GM23338 (cell line): ENCODE data around the gene PLEKHH3. TPM values are rescaled to one million over a fixed set of nuclear protein-coding genes. Genes with fewer than 3 reads are reported as not detected.

Experiments used
- ATAC-seq: fragments of 200-7000 bp; cut with Tn5 transposase; 3 replicates; pipeline ENCODE4 v1.9.1; 2020
- DNase-seq: peaks from one replicate; pipeline ENCODE4 v3.0.0-alpha.2; 2015; ENCODE audit warnings: low spot score
- H2AFZ ChIP-seq: fragments of 200-600 bp; sonication (generic); 2 replicates; pipeline ENCODE4 v1.8.0; 2016; ENCODE audit warnings: antibody characterized with exemption, mild to moderate bottlenecking, moderate library complexity
- H3F3A ChIP-seq: fragments of 200-600 bp; sonication (generic); replicated peaks from 2 replicates; pipeline ENCODE4 v1.8.0; 2017; ENCODE audit warnings: antibody characterized with exemption, mixed run types, low read depth
- H3K27ac ChIP-seq: fragments of 200-600 bp; sonication (generic); 2 replicates; pipeline ENCODE4 v1.6.1; 2016; ENCODE audit warnings: low read depth
- H3K27me3 ChIP-seq: fragments of 200-600 bp; sonication (generic); 2 replicates; pipeline ENCODE4 v1.8.0; 2016; ENCODE audit warnings: mild to moderate bottlenecking, mixed run types, moderate library complexity; ENCODE audit not compliant: insufficient read depth
- H3K36me3 ChIP-seq: fragments of 200-600 bp; sonication (generic); 2 replicates; pipeline ENCODE4 v1.8.0; 2016; ENCODE audit warnings: mild to moderate bottlenecking; ENCODE audit not compliant: insufficient read depth
- H3K4me1 ChIP-seq: fragments of 200-600 bp; sonication (generic); 2 replicates; pipeline ENCODE4 v1.8.0; 2016; ENCODE audit warnings: mild to moderate bottlenecking, moderate library complexity; ENCODE audit not compliant: insufficient read depth
- H3K4me2 ChIP-seq: fragments of 200-600 bp; sonication (generic); 2 replicates; pipeline ENCODE4 v1.7.1; 2017; ENCODE audit warnings: mixed run types
- H3K4me3 ChIP-seq: fragments of 200-600 bp; sonication (generic); 2 replicates; pipeline ENCODE4 v1.6.1; 2016; ENCODE audit warnings: mixed run types
- H3K79me2 ChIP-seq: fragments of 200-600 bp; sonication (generic); replicated peaks from 2 replicates; pipeline ENCODE4 v1.8.0; 2017; ENCODE audit warnings: mild to moderate bottlenecking; ENCODE audit not compliant: insufficient read depth
- H3K9me2 ChIP-seq: fragments of 200-600 bp; sonication (generic); 2 replicates; pipeline ENCODE4 v1.8.0; 2017; ENCODE audit not compliant: insufficient read depth
- H4K20me1 ChIP-seq: fragments of 200-600 bp; sonication (generic); replicated peaks from 2 replicates; pipeline ENCODE4 v1.8.0; 2017; ENCODE audit warnings: mild to moderate bottlenecking; ENCODE audit not compliant: insufficient read depth
- H3K27ac Mint-ChIP-seq: 2 replicates; pipeline ENCODE4 v1.8.0; 2020; ENCODE audit warnings: inconsistent platforms, mild to moderate bottlenecking, moderate library complexity, mixed read lengths
- H3K27me3 Mint-ChIP-seq: 3 replicates; pipeline ENCODE4 v1.8.0; 2022; ENCODE audit warnings: low read depth, mild to moderate bottlenecking, moderate library complexity, mixed read lengths, inconsistent platforms; ENCODE audit not compliant: insufficient read depth, poor library complexity
- H3K36me3 Mint-ChIP-seq: 3 replicates; pipeline ENCODE4 v1.8.0; 2021; ENCODE audit warnings: low read depth, mild to moderate bottlenecking, inconsistent platforms, moderate library complexity, mixed read lengths
- H3K4me1 Mint-ChIP-seq: 3 replicates; pipeline ENCODE4 v1.8.0; 2020; ENCODE audit warnings: mild to moderate bottlenecking, inconsistent platforms, mixed read lengths
- H3K4me3 Mint-ChIP-seq: 3 replicates; pipeline ENCODE4 v1.8.0; 2021; ENCODE audit warnings: moderate library complexity, mild to moderate bottlenecking, inconsistent platforms, mixed read lengths
- H3K9me3 Mint-ChIP-seq: 3 replicates; pipeline ENCODE4 v1.8.0; 2020; ENCODE audit warnings: moderate library complexity, mild to moderate bottlenecking, inconsistent platforms, mixed read lengths
- CREB1 ChIP-seq: fragments of 250-450 bp; sonication (Bioruptor Pico); IDR thresholded peaks from 2 replicates; pipeline ENCODE4 v1.5.0; 2020; ENCODE audit warnings: low read depth, mild to moderate bottlenecking, moderate library complexity
- EZH2 ChIP-seq: fragments of 200-600 bp; sonication (generic); IDR thresholded peaks from one replicate; pipeline ENCODE4 v1.8.0; 2017; ENCODE audit warnings: antibody characterized with exemption, mild to moderate bottlenecking, low read depth; ENCODE audit not compliant: unreplicated experiment
- JUNB ChIP-seq: IDR thresholded peaks from one replicate; pipeline ENCODE4 v1.6.1; 2016; ENCODE audit warnings: antibody characterized with exemption; ENCODE audit not compliant: unreplicated experiment
- NANOG ChIP-seq: IDR thresholded peaks from 2 replicates; pipeline ENCODE4 v1.6.1; 2016; ENCODE audit warnings: antibody characterized with exemption, borderline replicate concordance
- POLR2AphosphoS5 ChIP-seq: IDR thresholded peaks from 2 replicates; pipeline ENCODE4 v1.6.1; 2016; ENCODE audit warnings: antibody characterized with exemption, low read depth
- STAT1 ChIP-seq: IDR thresholded peaks from one replicate; pipeline ENCODE4 v1.6.1; 2016; ENCODE audit warnings: antibody characterized with exemption; ENCODE audit not compliant: unreplicated experiment
- ZNF114 ChIP-seq: fragments of 250-450 bp; sonication (Bioruptor Pico); IDR thresholded peaks from 2 replicates; pipeline ENCODE4 v1.5.0; 2020; ENCODE audit warnings: mild to moderate bottlenecking, moderate library complexity
- ZNF331 ChIP-seq: fragments of 250-450 bp; sonication (Bioruptor Pico); IDR thresholded peaks from 2 replicates; pipeline ENCODE4 v1.5.0; 2020; ENCODE audit warnings: low read depth, mild to moderate bottlenecking, moderate library complexity
- polyA plus RNA-seq: library from polyadenylated mRNA; unstranded; fragments of >200 nt; fragmentation: Nextera tagmentation; extraction: Ambion mirVana; gene quantifications from 2 replicates; pipeline ENCODE4 v1.2.1, GENCODE V29; 2016
- total RNA-seq: library from RNA; depleted of rRNA; stranded (reverse); fragments of >200 nt; shearing (Covaris generic); gene quantifications from 2 replicates; pipeline ENCODE4 v1.2.3, GENCODE V29; 2014
- TF ChIP-seq, protein P1 (sequence below), 2 experiments: fragments of 200-600 bp in 1 of 2; sonication (generic) in 1 of 2; conservative IDR thresholded peaks; 2 replicates each; pipeline versions ENCODE4 v1.5.1 to v1.6.1; 2016 to 2017; ENCODE audit warnings: antibody characterized with exemption in 2 of 2, low read depth in 2 of 2, mild to moderate bottlenecking in 2 of 2, moderate library complexity in 1 of 2
- TF ChIP-seq, protein P2 (sequence below): fragments of 250-450 bp; sonication (Bioruptor Pico); IDR thresholded peaks from 2 replicates; pipeline ENCODE4 v1.5.0; 2020; ENCODE audit warnings: mild to moderate bottlenecking, moderate library complexity

Gene PLEKHH3
- total and polyA plus RNA-seq, 2 experiments from 2014 or later, result 10.9 to 24.2 TPM

GRCh38 chr17:42673885-42674754 is 2.7 kb downstream of the PLEKHH3 start:
- ATAC-seq (peak; percentile 18), DNase-seq (peak; percentile 91)
- H3K4me2 ChIP-seq, result peak overlapping the region; percentile 98
- H3K27me3 Mint-ChIP-seq, result peaks cover 63% of the 10 kb centered on the region
- peak overlapping the region; percentile 66 for H3K4me3 Mint-ChIP-seq
- H4K20me1 ChIP-seq, result 0 out of 2 replicates have a peak, but pooled peaks cover 5% of the 10 kb centered on the region
- H3K4me3 ChIP-seq, result peak overlapping the region; percentile 92
- H3K4me1 ChIP-seq, result peaks cover 41% of the 10 kb centered on the region
- H3F3A ChIP-seq, result peaks cover 32% of the 10 kb centered on the region
- H3K4me1 Mint-ChIP-seq, result peaks cover 41% of the 10 kb centered on the region
- H3K36me3 ChIP-seq, result no peaks in the 10 kb centered on the region; the same call in 1 of the 2 replicates
- no peak overlapping the region for H2AFZ ChIP-seq
- H3K79me2 ChIP-seq, result peaks cover 7% of the 10 kb centered on the region; the same call in 1 of the 2 replicates
- H3K27ac ChIP-seq, result no peak overlapping the region
- TF ChIP-seq, protein P1, sequence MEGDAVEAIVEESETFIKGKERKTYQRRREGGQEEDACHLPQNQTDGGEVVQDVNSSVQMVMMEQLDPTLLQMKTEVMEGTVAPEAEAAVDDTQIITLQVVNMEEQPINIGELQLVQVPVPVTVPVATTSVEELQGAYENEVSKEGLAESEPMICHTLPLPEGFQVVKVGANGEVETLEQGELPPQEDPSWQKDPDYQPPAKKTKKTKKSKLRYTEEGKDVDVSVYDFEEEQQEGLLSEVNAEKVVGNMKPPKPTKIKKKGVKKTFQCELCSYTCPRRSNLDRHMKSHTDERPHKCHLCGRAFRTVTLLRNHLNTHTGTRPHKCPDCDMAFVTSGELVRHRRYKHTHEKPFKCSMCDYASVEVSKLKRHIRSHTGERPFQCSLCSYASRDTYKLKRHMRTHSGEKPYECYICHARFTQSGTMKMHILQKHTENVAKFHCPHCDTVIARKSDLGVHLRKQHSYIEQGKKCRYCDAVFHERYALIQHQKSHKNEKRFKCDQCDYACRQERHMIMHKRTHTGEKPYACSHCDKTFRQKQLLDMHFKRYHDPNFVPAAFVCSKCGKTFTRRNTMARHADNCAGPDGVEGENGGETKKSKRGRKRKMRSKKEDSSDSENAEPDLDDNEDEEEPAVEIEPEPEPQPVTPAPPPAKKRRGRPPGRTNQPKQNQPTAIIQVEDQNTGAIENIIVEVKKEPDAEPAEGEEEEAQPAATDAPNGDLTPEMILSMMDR (conservative IDR thresholded peaks at IDR 0.05; ENCODE audit: low read depth in 2 of 2), result peak; percentile 66
- TF ChIP-seq JUNB, result no peak
- no peaks in the 10 kb centered on the region for H3K9me3 Mint-ChIP-seq
- peaks cover 63% of the 10 kb centered on the region for H3K27me3 ChIP-seq
- no peak overlapping the region for H3K27ac Mint-ChIP-seq
- peaks cover 22% of the 10 kb centered on the region for H3K36me3 Mint-ChIP-seq
- H3K9me2 ChIP-seq, result no peaks in the 10 kb centered on the region

DNA sequence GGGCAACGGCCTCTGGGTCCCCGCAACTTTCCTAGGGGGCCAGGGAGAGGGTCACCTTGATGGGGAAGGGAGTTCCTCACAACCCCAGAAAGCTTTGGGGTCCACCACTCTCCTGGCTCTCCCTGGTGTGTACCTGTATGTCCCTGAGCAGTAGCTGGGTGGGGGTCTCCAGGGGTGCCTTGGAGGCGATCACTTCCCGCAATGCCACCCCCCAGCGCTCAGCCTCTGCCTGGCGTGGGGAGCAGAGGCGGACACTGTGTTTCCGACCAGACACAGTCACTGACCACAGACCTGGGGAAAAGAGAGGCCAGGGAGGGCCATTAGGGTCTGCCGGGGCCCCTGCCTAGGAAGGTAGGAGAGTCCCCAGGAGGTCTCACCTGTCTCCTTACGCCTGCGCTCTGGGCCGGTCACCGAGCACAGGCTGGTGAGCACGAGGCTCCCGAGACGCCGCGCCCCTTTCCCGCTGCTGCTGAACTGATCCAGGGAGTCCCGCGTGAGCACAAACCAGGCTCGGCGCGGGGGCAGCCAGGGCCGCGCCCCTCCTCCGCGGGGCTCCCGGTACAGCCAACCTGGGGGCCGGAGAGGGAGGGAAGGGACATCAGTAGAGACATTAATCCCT is 3.4 kb downstream of the PLEKHH3 start:
- Mint-ChIP-seq H3K27me3 (peaks cover 65% of the 10 kb centered on the region), H3K4me1 (peaks cover 45% of the 10 kb centered on the region), H3K9me3 (no peaks in the 10 kb centered on the region), H3K36me3 (peaks cover 30% of the 10 kb centered on the region), H3K4me3 (no peak overlapping the region), H3K27ac (no peak overlapping the region)
- peaks cover 63% of the 10 kb centered on the region for H3K27me3 ChIP-seq
- no peak overlapping the region for H2AFZ ChIP-seq
- H4K20me1 ChIP-seq, result 0 out of 2 replicates have a peak, but pooled peaks cover 5% of the 10 kb centered on the region
- H3K9me2 ChIP-seq, result no peaks in the 10 kb centered on the region
- DNase-seq (no peak), ATAC-seq (no peak)
- no peaks in the 10 kb centered on the region; the same call in 1 of the 2 replicates for H3K36me3 ChIP-seq
- H3K4me3 ChIP-seq, result peak overlapping the region; percentile 92
- H3K4me1 ChIP-seq, result peaks cover 43% of the 10 kb centered on the region
- peaks cover 7% of the 10 kb centered on the region; the same call in 1 of the 2 replicates for H3K79me2 ChIP-seq
- no peak overlapping the region for H3K27ac ChIP-seq
- peaks cover 32% of the 10 kb centered on the region for H3F3A ChIP-seq
- H3K4me2 ChIP-seq, result peak overlapping the region; percentile 98
- TF ChIP-seq ZNF114 (no peak), POLR2AphosphoS5 (no peak), CREB1 (CRISPR knock-in tag) (no peak), ZNF331 (CRISPR knock-in tag) (no peak), NANOG (no peak), EZH2 (no peak), JUNB (no peak), STAT1 (no peak)
- TF ChIP-seq, protein P2, sequence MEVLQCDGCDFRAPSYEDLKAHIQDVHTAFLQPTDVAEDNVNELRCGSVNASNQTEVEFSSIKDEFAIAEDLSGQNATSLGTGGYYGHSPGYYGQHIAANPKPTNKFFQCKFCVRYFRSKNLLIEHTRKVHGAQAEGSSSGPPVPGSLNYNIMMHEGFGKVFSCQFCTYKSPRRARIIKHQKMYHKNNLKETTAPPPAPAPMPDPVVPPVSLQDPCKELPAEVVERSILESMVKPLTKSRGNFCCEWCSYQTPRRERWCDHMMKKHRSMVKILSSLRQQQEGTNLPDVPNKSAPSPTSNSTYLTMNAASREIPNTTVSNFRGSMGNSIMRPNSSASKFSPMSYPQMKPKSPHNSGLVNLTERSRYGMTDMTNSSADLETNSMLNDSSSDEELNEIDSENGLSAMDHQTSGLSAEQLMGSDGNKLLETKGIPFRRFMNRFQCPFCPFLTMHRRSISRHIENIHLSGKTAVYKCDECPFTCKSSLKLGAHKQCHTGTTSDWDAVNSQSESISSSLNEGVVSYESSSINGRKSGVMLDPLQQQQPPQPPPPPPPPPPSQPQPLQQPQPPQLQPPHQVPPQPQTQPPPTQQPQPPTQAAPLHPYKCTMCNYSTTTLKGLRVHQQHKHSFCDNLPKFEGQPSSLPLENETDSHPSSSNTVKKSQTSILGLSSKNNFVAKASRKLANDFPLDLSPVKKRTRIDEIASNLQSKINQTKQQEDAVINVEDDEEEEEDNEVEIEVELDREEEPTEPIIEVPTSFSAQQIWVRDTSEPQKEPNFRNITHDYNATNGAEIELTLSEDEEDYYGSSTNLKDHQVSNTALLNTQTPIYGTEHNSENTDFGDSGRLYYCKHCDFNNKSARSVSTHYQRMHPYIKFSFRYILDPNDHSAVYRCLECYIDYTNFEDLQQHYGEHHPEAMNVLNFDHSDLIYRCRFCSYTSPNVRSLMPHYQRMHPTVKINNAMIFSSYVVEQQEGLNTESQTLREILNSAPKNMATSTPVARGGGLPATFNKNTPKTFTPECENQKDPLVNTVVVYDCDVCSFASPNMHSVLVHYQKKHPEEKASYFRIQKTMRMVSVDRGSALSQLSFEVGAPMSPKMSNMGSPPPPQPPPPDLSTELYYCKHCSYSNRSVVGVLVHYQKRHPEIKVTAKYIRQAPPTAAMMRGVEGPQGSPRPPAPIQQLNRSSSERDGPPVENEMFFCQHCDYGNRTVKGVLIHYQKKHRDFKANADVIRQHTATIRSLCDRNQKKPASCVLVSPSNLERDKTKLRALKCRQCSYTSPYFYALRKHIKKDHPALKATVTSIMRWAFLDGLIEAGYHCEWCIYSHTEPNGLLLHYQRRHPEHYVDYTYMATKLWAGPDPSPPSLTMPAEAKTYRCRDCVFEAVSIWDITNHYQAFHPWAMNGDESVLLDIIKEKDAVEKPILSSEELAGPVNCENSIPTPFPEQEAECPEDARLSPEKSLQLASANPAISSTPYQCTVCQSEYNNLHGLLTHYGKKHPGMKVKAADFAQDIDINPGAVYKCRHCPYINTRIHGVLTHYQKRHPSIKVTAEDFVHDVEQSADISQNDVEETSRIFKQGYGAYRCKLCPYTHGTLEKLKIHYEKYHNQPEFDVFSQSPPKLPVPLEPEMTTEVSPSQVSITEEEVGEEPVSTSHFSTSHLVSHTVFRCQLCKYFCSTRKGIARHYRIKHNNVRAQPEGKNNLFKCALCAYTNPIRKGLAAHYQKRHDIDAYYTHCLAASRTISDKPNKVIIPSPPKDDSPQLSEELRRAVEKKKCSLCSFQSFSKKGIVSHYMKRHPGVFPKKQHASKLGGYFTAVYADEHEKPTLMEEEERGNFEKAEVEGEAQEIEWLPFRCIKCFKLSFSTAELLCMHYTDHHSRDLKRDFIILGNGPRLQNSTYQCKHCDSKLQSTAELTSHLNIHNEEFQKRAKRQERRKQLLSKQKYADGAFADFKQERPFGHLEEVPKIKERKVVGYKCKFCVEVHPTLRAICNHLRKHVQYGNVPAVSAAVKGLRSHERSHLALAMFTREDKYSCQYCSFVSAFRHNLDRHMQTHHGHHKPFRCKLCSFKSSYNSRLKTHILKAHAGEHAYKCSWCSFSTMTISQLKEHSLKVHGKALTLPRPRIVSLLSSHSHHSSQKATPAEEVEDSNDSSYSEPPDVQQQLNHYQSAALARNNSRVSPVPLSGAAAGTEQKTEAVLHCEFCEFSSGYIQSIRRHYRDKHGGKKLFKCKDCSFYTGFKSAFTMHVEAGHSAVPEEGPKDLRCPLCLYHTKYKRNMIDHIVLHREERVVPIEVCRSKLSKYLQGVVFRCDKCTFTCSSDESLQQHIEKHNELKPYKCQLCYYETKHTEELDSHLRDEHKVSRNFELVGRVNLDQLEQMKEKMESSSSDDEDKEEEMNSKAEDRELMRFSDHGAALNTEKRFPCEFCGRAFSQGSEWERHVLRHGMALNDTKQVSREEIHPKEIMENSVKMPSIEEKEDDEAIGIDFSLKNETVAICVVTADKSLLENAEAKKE (CRISPR knock-in tag), result no peak
